ENCODE data around the gene GINM1.

GINM1 gene, protein sequence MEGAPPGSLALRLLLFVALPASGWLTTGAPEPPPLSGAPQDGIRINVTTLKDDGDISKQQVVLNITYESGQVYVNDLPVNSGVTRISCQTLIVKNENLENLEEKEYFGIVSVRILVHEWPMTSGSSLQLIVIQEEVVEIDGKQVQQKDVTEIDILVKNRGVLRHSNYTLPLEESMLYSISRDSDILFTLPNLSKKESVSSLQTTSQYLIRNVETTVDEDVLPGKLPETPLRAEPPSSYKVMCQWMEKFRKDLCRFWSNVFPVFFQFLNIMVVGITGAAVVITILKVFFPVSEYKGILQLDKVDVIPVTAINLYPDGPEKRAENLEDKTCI

DNA sequence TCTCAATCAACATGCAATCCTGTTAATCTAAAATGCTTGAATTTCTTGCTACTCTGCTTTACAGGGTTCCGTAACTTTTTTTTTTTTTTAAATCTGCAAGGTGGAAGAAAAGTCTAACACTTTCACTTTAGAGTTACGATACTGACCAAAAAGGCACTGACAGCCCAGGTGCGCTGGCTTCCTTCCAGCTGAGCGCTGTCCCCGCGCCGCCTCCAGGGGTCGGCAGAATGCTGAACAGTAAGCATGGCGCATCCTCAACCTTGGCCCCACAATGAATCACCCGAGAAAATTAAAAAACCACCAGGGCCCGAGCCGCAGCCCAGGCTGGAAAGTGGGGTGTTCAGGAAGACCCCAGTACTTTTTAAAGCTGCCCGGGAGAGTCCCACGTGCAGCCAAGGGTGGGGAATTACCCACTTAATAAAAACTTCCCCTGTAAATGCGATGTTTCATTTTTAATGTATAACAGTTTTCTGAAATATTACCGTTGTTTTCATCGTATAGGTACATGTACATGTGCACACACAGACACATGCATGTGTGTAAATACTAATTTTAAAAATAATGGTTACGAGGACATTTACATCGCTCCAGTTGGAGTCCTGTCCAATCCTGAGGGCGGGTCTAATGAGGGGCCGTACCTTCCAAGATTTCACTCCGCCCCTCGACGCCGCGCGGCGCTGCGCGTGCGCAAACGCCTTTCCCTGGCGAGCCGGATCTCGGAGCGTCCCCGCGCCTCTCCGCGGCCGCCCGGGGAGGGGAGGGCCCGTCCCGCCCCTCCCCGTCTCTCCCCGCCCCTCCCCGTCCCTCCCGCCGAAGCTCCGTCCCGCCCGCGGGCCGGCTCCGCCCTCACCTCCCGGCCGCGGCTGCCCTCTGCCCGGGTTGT, at the start of gene GINM1:
Gene GINM1 (plus strand): TSS at position 849 of the 883 bp plus-strand sequence. CDS start 40 bp downstream, outside the sequence.
- DNase-seq (ENCODE audit: low read depth, low spot score), result peak; percentile 70

DNA sequence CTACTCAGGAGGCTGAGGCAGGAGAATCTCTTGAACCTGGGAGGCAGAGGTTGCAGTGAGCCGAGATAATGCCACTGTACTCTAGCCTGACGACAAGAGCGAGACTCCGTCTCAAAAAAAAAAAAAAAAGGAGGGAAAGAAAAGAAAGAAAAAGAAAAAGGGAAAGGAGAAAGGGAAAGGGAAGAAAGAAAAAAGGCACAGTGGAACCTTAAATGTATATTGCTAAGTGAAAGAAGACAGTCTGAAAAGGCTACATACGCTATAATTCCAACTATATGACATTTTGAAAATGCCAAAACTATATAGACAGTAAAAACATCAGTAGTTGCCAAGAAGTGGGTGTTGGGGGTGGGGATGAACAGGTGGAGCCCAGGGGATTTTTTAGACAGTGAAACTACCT, 36.5 kb upstream of the GINM1 start:
- H3K27ac ChIP-seq, result no peak overlapping the region

More for the DNA sequence above, at the start of gene GINM1:
- H3K27ac ChIP-seq, result peak within 1 kb of the TSS; percentile 72

DNA sequence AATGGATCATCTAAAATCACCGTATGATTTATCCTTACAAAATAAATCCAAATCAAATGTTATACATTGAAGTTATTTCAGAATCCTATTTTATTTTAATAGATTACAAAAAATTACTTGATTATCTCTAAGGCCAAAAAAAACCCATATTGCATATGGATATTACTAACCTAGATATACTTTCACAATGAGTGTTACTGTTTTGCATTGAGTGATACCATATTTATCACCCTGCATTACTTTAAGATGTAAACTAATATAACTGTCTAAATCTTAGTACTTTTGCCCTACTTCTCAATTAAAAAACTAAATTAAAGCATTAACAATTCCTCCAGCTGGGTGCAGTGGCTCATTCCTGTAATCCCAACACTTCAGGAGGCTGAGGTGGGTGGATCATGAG, 31.4 kb upstream of the GINM1 start:
- no peak overlapping the region for H3K27ac ChIP-seq
- no peak for DNase-seq (ENCODE audit: low read depth, low spot score)

More for the DNA sequence above, 36.5 kb upstream of the GINM1 start:
- DNase-seq (ENCODE audit: low read depth, low spot score), result no peak

DNA sequence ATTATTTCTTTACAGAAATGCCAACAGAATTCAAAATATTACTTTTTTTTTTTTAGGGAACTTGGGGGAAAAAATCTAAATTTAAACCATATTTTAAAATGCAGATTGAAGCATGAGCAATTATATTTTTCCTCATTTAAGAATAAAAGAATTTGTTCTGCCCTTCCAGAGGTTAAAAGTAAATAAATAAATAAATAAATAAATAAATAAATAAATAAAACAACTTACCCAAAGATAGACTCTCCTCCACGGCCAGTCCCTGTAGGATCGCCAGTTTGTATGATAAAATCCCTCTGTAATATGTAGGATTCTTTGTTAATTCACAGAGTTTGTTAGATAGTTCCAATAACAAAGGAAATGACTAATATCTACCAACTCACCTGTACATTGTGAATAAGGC, 25.0 kb upstream of the GINM1 start:
- peak overlapping the region; percentile 33 for H3K27ac ChIP-seq

DNA sequence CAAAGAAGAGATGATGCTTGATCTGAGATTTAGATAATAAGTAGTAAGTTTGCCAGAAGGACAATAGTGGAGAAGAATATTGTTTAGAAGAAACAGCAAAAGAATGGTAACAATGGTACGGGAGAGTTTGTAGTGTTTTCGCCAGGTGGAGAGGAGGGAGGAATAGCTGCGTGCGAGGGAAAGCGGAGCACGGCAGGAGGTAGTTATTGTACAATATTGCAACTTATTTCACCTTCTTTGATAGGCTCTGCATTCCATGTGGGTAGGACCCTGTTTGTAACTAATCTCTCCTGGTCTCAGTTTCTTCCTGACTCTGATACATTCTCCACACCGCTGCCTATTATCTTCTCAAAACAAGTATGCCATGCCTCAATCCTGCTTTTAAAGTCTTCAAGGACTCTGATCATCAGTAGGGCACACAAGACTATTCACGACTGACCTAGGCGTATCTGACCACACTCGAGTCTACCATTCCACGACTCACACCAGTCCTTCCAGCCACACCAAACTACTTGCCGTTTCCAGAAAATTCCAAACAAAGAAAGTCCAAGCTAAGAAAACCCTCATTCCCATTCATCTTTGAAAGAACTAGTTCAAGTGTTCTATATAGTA, 21.4 kb upstream of the GINM1 start:
- DNase-seq (ENCODE audit: low read depth, low spot score), result no peak
- H3K27ac ChIP-seq, result peak overlapping the region; percentile 89

More for the DNA sequence above, 25.0 kb upstream of the GINM1 start:
- no peak for DNase-seq (ENCODE audit: low read depth, low spot score)

DNA sequence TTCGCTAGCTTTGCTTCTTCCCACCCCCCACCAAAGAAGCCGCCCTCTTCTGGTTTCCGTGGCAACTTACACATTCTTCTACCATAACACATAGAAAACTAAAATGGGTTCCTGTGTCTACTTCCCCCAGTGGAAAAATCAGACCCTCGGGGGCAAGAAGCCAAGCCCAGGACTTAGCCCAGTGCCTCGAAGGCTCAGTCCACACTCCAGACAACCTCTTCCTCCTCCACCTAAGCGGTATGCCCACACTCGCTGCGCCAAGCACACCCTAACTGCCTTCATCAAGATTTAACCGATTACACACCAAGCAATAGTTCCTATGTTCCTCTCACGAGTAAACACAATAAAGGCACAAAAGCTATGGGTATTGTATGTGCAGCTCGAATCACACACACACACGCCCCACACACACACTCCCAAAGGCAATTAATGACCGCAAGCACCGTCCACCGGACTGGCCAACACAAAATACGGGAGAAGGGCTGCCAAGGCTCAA, 20.9 kb upstream of the GINM1 start:
- peak overlapping the region; percentile 89 for H3K27ac ChIP-seq
- no peak for DNase-seq (ENCODE audit: low read depth, low spot score)

DNA sequence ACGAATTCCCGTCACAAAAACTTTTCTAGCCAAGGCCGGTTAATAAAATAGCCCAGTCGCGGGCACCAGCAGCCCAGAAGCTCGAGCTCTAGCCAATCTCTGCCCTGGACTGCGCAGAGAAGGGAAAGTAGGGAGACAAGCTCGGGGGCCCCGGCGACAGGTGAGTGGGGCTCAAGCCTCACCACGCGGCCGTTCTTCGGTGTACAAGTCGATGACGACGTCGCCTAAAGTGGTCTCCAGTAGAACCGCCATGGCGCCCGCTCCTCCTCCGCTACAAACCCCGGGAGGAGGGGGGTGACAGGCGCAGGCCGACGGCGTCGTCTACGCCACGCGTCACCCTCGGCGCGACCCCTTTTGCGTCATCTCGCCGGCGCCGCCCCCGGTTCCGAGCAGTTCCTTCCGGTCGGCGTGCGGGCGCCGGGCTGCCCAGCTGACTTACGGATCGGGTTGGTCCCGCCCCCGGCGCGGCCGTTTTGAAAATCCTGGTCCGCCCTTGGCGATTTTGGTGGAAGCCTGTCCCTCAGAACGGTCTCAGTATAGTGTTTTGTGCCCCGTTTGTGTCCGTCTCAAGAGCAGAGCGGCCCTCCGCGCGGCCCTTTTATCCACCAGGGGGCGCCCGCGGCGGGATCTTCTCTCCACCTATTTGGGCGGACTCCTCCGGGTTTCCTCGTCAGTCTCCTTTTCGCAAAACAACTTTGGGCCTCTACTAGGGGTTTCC, 20.3 kb upstream of the GINM1 start, which contains the start of gene PPIL4:
Gene PPIL4 (minus strand): TSS at position 290 of the 718 bp plus-strand sequence. CDS start 38 bp downstream, at position 252.
- peak within 1 kb of the TSS; percentile 89 for H3K27ac ChIP-seq

DNA sequence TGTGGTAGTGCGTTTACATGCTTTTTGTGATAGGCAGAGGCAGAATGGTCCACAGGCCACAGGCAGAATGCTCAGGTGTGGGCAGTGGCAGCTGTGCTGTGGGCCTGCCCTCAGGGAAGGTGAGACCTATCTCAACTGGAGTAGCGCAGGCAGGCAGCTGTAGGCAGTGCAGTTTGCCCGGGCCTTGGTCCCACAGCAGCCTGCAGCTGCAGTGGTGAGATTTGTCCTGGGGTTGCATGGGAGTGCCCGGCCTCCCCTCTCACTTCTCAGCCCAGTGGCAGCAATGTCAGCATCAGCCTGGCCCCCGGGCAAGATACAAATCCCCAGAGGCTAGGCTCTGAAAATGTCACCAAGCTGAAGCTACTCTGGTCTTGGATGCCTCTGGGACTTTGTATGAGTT, 14.3 kb upstream of the GINM1 start:
- H3K27ac ChIP-seq, result no peak overlapping the region
- DNase-seq (ENCODE audit: low read depth, low spot score), result no peak

More for the DNA sequence above, 20.3 kb upstream of the GINM1 start, which contains the start of gene PPIL4:
- DNase-seq (ENCODE audit: low read depth, low spot score), result peak; percentile 72

DNA sequence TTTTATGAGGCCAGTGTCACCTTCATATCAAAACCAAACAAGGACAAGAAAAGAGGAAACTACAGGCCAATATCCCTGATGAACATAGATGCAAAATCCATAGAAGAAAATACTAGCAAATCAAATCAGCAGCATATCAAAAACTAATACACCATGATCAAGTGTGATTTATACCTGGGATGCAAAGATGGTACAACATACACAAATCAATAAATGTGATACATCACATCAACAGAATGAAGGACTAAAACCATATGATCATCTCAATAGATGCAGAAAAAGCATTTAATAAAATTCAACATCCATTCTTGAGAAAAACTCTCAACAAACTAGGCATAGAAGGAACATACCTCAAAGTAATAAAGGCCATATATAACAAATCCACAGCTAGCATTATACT, 8.1 kb upstream of the GINM1 start:
- no peak for DNase-seq (ENCODE audit: low read depth, low spot score)

DNA sequence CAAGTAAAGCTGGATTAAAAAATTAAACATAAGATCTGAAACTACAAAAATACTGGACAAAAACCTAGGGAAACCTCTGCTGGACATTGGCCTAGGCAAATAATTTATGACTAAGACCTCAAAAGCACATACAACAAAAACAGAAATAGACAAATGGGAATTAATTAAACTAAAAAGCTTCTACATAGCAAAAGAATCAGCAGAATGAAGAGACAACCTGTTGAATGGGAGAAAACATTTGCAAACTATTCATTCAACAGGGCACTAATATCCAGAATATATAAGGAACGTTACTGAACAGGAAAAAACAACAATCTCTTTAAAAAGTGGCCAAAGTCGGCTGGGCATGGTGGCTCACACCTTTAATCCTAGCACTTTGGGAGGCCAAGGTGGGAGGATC, 6.8 kb upstream of the GINM1 start:
- no peak for DNase-seq (ENCODE audit: low read depth, low spot score)

More for the DNA sequence above, 8.1 kb upstream of the GINM1 start:
- no peak overlapping the region for H3K27ac ChIP-seq

DNA sequence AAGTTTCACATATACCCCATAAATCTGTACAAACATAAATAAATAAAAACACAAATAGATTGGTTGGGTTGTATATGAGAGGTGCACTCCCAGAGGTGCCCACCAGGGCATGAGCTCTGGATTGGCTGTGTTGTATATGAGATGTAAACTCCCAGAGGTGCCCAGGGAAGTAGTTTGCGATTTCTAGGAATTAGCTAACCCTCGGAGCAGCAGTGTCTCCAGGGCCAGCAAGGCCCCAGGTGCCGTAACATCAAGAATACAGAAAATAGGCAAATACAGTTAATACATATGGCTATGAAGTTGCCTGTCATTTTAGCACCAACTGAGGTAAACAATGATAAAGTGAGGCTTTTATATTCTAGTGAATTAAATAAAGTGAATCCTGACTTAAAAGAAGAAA, 5.4 kb upstream of the GINM1 start:
- no peak overlapping the region for H3K27ac ChIP-seq
- no peak for DNase-seq (ENCODE audit: low read depth, low spot score)

More for the DNA sequence above, 6.8 kb upstream of the GINM1 start:
- no peak overlapping the region for H3K27ac ChIP-seq

DNA sequence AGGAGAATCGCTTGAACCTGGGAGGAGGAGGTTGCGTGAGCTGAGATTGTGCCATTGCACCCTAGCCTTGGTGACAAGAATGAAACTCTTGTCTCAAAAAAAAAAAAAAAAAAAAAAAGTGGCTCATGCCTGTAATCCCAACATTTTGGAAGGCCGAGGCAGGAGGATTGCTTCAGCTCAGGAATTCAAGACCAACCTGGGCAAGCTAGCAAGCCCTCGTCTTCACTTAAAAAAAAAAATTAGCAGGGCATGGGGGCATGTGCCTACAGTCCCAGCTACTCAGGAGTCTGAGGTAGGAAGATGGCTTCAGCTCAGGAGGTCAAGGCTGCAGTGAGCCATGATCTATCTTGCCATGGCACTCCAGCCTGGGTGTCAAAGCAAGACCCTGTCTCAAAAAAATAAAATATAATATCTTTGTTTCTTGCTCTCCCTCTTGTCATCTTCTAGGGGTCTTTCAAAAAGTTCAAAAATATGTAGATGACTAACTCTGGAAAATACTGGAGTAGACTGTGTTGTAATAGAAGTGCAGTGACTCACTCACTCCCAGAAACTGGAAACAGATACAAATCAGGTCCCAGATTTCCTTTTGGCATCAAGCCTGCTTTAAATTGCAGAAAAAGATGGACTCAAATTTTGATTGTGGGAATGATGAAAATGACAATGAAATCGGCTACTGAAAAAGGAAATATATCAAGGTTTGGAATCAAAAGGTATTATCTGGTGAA, 2.8 kb upstream of the GINM1 start:
- no peak for DNase-seq (ENCODE audit: low read depth, low spot score)
- H3K27ac ChIP-seq, result peak overlapping the region; percentile 17

DNA sequence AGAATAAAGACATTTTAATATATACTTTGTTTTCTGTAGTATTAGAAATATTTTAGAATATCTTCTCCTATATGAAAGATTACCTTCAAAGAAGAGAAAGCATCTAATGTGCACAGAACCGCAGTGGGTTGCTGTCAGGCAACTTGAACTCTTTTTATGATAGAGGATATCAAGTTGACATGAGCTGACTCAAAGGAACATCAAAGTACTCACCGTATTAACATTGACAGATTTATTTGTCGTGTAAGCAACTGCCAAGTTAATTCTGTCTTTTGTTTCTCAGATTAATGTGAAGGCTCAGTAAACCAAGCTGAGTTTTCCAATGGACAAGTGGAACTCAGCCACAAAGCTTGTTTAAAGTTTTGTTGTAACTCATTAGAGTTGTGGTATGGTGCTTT, 2.2 kb upstream of the GINM1 start:
- H3K27ac ChIP-seq, result peak overlapping the region; percentile 17
- DNase-seq (ENCODE audit: low read depth, low spot score), result no peak

DNA sequence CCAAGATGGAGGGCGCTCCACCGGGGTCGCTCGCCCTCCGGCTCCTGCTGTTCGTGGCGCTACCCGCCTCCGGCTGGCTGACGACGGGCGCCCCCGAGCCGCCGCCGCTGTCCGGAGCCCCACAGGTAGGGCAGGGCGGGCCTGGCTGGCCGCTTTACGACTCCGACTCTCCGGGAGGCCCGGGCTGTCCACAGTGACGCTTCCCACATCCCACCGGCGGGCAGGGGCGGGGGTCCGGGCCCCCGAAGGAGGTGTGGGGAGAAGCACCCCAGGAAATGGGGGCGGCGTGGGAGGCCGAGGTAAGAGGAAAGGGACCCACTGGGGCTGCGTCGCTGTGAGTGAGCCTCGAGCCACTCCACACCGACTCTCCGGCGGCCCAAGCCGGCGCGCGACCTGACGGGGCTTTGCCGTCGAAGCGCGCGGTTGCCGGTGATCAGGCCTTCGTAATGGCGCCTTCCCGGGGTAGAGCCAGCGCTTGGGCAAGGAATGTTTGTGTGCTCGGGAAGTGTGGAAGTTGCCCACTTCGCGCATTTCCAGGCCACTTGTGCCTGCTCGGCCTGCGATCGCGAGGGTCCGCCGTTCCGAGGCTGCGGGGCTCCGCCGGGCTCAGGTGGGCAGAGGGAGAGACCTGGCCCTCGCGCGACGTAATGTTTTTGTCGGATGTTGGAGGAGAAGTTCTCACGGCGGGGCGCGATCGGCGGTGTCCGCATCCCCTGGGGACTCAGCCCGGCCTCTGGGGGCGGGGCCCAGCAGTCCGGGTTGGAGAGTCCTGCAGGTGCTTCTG, 427 bp downstream of the GINM1 start:
- DNase-seq (ENCODE audit: low read depth, low spot score), result no peak

DNA sequence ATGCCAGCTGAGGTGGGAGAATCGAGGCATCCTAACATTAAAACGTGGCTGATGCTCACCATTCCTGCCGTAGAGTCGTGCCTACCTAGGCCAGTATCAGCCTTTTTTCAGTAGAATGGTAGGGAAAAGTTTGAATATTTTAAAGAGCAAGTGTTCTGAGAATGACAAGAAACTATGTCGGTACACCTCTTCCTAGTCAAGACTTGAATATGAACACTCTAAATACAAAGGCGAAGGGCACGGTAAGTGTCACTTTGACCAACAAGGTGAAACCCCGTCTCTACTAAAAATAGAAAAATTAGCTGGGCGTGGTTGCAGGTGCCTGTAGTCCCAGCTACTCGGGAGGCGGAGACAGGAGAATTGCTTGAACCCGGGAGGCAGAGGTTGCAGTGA, 1.0 kb downstream of the GINM1 start:
- H3K27ac ChIP-seq, result peak overlapping the region; percentile 72
- no peak for DNase-seq (ENCODE audit: low read depth, low spot score)

More for the DNA sequence above, 427 bp downstream of the GINM1 start:
- peak overlapping the region; percentile 72 for H3K27ac ChIP-seq

DNA sequence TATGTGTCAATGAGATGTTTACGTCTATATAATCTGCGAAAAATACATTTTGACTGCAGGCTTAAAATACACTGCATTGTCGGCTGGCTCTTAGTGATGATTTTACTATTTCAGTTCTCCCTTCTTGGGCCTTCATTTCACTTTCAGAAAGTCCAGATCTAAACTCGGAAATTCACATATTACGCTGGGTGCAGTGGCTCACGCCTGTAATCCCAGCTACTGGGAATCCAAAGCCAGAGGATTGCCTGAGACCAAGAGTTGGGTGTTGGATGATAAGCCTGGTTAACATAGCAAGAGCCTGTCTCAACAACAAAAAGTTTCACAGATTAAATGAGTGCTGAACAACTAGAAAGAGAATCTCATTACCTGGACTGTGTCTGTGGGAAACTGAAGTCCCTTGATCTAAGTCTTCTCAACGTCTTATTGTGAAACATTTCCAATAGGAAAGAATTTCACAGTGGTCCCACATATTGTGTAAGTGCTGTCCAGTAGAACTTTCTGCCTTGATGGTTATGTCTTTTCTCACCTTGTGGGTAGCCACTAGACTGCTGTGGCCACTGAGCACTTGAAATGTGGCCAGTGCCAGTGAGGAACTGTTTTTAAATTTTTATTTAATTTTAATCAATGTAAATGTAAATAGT, 1.9 kb downstream of the GINM1 start:
- no peak overlapping the region for H3K27ac ChIP-seq

DNA sequence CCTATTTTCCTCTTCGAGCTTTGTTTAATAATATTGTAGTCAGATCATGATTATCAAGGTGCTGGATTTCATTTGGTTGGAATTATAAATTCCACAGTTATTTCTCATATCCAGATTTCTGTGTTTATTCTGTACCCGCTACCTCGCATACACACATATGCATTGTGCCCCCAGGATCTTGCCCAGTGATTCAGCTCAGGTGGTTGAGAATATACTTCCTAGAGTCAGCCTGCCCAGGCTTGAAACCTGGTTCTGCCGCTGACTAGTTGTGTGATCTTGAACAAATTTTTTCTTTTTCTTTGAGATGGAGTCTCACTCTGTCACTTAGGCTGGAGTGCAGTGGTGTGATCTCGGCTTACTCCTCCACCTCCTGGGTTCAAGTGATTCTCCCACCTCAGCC, 14.7 kb downstream of the GINM1 start:
- DNase-seq (ENCODE audit: low read depth, low spot score), result peak; percentile 50
- H3K27ac ChIP-seq, result peak overlapping the region; percentile 82

More for the DNA sequence above, 1.9 kb downstream of the GINM1 start:
- no peak for DNase-seq (ENCODE audit: low read depth, low spot score)

DNA sequence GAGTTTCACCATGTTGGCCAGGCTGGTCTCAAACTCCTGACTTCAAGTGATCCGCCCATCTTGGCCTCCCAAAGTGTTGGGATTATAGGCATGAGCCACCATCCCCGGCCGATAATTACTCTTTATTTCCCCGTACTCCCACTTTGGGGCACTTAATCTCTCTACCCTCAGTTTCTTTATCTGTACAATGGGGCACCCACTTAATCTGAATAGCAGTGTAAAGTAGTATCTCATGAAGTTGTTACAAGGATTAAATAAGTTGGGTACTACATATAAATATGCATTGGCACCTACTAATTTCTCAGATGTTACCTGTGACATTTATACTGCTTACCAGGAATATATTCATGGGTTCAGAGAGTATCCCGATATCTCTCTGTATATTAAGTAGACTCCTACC, 15.2 kb downstream of the GINM1 start:
- no peak for DNase-seq (ENCODE audit: low read depth, low spot score)
- H3K27ac ChIP-seq, result peak overlapping the region; percentile 82
